HG02970 (cell line): Measurements from ENCODE around the gene HMGXB3.

Experiments
- ATAC-seq: cut with Tn5 transposase; IDR thresholded peaks from one replicate; pipeline ENCODE4 v1.9.1; 2021; ENCODE audit warnings: mild to moderate bottlenecking, moderate library complexity, moderate number of reproducible peaks; ENCODE audit not compliant: unreplicated experiment, low FRiP score

HMGXB3 gene, protein sequence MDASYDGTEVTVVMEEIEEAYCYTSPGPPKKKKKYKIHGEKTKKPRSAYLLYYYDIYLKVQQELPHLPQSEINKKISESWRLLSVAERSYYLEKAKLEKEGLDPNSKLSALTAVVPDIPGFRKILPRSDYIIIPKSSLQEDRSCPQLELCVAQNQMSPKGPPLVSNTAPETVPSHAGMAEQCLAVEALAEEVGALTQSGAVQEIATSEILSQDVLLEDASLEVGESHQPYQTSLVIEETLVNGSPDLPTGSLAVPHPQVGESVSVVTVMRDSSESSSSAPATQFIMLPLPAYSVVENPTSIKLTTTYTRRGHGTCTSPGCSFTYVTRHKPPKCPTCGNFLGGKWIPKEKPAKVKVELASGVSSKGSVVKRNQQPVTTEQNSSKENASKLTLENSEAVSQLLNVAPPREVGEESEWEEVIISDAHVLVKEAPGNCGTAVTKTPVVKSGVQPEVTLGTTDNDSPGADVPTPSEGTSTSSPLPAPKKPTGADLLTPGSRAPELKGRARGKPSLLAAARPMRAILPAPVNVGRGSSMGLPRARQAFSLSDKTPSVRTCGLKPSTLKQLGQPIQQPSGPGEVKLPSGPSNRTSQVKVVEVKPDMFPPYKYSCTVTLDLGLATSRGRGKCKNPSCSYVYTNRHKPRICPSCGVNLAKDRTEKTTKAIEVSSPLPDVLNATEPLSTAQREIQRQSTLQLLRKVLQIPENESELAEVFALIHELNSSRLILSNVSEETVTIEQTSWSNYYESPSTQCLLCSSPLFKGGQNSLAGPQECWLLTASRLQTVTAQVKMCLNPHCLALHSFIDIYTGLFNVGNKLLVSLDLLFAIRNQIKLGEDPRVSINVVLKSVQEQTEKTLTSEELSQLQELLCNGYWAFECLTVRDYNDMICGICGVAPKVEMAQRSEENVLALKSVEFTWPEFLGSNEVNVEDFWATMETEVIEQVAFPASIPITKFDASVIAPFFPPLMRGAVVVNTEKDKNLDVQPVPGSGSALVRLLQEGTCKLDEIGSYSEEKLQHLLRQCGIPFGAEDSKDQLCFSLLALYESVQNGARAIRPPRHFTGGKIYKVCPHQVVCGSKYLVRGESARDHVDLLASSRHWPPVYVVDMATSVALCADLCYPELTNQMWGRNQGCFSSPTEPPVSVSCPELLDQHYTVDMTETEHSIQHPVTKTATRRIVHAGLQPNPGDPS (N-terminal part only)

DNA sequence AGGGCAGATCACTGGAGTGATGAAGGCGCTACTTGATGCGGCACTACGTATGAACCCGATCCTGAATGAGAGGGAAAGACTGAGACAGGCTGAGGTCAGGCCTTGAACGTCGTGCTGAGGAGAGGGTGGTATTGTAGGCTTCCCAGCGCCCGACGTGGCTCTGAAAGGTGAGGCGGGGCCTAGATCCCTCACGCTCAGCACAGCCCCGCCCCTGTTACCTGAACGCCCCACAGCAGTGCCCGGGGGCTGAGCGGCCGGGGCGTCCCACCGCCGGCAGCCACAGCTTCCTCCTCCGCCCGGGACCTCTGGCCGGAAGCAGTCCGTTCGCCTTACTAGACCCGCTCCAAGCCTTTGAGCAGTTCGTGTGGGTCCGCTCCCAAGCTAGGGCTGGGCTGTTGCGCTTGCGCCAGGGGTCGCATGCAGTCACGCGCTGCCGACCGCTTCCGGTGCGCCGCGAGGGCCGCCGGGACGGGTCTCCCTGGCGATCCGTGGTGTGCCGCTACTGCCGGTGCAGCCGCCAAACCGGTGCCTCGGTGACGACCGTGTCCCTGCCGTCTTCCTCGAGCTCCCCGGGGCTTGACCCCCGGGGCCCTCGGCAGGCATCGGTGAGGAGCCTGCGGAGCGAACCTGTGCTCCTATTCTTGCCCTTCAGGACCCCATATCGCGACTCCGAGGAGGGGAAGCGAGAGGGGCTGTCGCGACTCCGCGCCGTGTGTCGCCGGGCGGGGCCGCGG, at the start of gene HMGXB3, which contains the start of gene TIGD6:
Gene HMGXB3, plus strand, starts transcription at position 484 of the 734 bp plus-strand sequence. CDS start 4,114 bp downstream, outside the sequence.
Gene TIGD6, minus strand, starts transcription at position 399 of the 734 bp plus-strand sequence. CDS start 4,306 bp downstream, outside the sequence.
- peak; percentile 88 for ATAC-seq

DNA sequence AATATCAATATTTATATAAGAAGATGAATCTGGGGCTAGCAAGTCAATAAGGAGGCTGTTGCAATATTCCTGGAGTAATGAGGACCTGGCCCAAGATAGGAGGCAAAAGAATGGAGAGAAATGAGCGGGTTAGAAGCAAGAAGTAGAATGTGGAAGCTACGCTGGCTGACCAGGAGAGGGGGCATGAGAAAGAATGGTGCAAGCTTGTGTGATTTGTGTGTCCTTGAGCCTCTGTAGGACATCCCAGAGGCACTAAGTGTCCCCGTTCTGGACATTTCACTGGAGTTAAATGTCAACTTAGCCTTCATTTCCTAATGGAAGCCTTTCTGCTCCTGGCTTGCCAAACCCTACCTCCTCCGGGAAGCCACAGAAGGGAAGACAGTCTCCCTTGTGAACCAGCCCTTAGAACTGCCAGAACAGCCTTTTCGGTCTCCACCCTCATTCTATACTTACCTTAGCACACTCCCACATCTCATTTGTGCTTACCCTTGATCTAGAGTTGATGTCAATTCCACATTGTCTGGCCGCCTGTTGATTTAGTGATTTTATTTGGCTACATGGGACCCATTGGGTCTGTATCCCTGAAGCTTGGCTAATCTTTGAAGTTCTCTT, 49.3 kb upstream of the HMGXB3 start:
- ATAC-seq, result no peak

GRCh38 chr5:149953436-149954121, 47.0 kb upstream of the HMGXB3 start:
- ATAC-seq, result no peak

DNA sequence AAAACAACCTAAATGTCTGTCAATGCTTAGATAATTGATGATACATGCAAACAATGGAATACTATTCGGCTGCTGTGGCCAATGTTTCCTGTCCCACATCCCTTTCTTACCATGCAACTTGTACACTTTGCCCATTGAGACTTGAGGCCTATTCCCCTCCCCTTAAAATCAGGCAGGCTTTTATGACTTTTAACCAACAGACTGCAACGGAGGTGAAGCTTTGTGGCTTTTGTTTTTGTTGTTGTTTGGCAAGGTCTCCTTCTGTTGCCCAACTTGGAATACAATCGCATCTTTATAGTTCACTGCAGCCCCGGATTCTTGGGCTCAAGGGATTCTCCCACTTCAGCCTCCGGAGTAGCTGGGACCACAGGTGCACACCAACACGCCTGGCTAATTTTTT, 45.7 kb upstream of the HMGXB3 start:
- ATAC-seq, result no peak

DNA sequence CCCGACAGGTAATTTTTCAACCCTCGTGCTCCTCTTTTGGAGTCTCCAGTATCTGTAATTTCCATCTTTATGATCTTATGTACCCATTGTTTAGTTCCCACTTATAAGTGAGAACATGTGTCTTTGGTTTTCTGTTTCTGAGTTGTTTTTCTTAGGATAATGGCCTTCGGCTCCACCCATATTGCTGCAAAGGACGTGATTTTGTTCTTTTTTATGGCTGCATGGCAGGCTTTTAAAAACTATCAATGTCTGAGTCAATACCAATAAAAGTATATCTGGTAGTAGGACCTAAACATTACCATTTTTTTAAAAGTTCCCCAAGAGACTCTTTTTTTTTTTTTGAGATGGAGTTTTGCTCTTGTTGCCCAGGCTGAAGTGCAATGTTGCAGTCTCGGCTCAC, 43.9 kb upstream of the HMGXB3 start:
- no peak for ATAC-seq

DNA sequence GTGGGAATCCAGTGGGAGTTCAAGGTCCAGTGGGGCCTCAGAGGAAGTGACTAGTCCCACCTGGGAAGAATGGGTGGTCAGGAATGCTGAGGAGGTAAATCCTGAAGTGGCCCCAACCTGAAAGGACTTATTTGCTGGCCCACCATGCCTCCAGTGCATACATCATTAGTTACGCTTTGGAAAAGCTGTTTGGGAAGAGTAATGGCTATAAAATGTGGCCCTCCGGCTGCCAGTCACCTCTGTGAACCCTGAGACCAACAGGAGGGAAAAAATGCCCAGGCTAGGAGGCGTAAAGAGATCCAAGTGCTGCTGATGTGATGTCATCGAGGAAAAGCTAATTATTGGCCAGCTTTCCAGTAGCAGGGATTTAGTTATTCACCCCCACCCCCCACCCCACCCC, 42.7 kb upstream of the HMGXB3 start:
- no peak for ATAC-seq

- no peak for ATAC-seq
Observed at GRCh38 chr5:149959406-149960236, 40.9 kb upstream of the HMGXB3 start.

- ATAC-seq, result peak; percentile 98
Observed at GRCh38 chr5:149960272-149961185, 40.0 kb upstream of the HMGXB3 start, which contains the start of gene SLC26A2. TSS of gene SLC26A2 (plus strand) at chr5:149960758. CDS start at chr5:149977653, 16,895 bp downstream.

- ATAC-seq, result no peak
Observed at GRCh38 chr5:149961186-149961685, 39.3 kb upstream of the HMGXB3 start.

DNA sequence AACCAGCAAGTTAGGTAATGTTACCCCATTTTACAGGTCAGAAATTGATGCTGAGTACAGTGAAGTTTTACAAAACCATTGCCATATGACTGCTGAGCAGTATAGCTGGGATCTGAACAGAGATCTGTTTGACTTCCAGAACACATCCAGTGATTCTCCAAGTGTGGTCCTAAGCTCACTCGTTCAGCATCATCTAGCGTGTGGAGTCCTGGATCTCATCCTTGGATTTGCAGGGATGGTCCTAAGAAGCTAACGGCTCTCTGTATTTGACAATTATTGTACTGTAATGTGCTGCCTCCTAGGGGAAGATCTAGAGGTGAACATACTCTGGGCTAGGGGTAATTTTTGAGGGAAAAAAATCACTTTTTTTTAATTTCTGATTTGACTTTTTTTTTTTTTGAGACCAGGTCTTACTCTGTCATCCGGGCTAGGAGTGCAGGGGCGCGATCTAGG, 38.6 kb upstream of the HMGXB3 start:
- no peak for ATAC-seq

GRCh38 chr5:149962601-149963300, 37.8 kb upstream of the HMGXB3 start:
- no peak for ATAC-seq

DNA sequence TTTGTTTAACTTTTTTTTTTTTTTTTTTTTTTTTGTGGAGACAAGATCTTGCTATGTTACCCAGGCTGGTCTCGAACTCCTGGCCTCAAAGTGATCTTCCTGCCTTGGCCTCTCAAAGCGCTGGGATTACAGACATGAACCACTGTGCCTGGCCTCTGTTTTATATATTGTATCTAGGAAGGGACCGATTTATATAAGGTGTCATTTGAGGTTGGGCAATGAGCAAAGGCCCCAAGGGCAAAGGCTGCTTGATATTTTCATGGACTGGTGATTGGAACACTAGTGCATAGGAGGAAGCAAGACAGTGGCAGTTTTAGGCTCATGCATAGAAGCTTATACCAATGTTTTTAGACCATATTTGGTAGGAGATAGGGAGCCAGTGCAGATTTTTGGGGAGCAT, 36.8 kb upstream of the HMGXB3 start:
- no peak for ATAC-seq

- ATAC-seq, result no peak
Observed at GRCh38 chr5:149966946-149967345, 33.6 kb upstream of the HMGXB3 start.

GRCh38 chr5:149969181-149969930, 31.2 kb upstream of the HMGXB3 start:
- ATAC-seq, result no peak

- ATAC-seq, result no peak
Observed at GRCh38 chr5:149975409-149975808, 25.1 kb upstream of the HMGXB3 start.
